ENCODE results near the gene DRICH1. TPM values are rescaled to one million over a fixed set of nuclear protein-coding genes. Genes with fewer than 3 reads are reported as not detected.
A peak's percentile ranks its signal among the peaks of the same experiment; 100 is the strongest.

The DRICH1 gene
- total and polyA plus RNA-seq, 2 of the 13 experiments (the other 11 are each of a cell fraction or from before 2014, with no cell fraction given) = 0.22 to 0.66 TPM

GRCh38 chr22:23675502-23676415 lies 43.6 kb upstream of the DRICH1 start (continued):
- TF ChIP-seq KDM6A (CRISPR knock-in tag; IDR thresholded peaks at IDR 0.05; ENCODE audit: low read depth) = peak; percentile 66
- no peak for TF ChIP-seq HNF4G (IDR thresholded peaks at IDR 0.05; ENCODE audit: borderline replicate concordance, low read depth, low read length)
- TF ChIP-seq HNF4G (CRISPR knock-in tag; IDR thresholded peaks at IDR 0.05; ENCODE audit: borderline replicate concordance, low read depth) = peak; percentile 35; the same call in 1 of the 2 replicates
- TF ChIP-seq HDAC2 (CRISPR knock-in tag; IDR thresholded peaks at IDR 0.05) = peak; percentile 18; the same call in 1 of the 2 replicates
- TF ChIP-seq MATR3 (CRISPR knock-in tag; IDR thresholded peaks at IDR 0.05) = no peak
- peak; percentile 21; the same call in 1 of the 2 replicates for TF ChIP-seq DR1 (CRISPR knock-in tag; IDR thresholded peaks at IDR 0.05)
- peak; percentile 8; the same call in 1 of the 2 replicates for TF ChIP-seq ZNF121 (CRISPR knock-in tag; IDR thresholded peaks at IDR 0.05)
- TF ChIP-seq ZNF772 (CRISPR knock-in tag; IDR thresholded peaks at IDR 0.05) = 0 out of 2 replicates have a peak, but pooled peaks have one; percentile 19
- no peak for TF ChIP-seq ZNF512B (CRISPR knock-in tag; IDR thresholded peaks at IDR 0.05; ENCODE audit: borderline replicate concordance)
- TF ChIP-seq GATA4 (IDR thresholded peaks at IDR 0.05; ENCODE audit: borderline replicate concordance, low read depth) = no peak
- TF ChIP-seq SALL2 (CRISPR knock-in tag; IDR thresholded peaks at IDR 0.05) = 0 out of 2 replicates have a peak, but pooled peaks have one; percentile 22
- peak; percentile 47 for TF ChIP-seq FOSL2 (CRISPR knock-in tag; IDR thresholded peaks at IDR 0.05)
- TF ChIP-seq ZZZ3 (CRISPR knock-in tag; IDR thresholded peaks at IDR 0.05; ENCODE audit: borderline replicate concordance) = no peak
- TF ChIP-seq BCLAF1 (IDR thresholded peaks at IDR 0.05) = no peak
- TF ChIP-seq NFYC (CRISPR knock-in tag; IDR thresholded peaks at IDR 0.05) = no peak
- no peak for TF ChIP-seq ZNF124 (CRISPR knock-in tag; IDR thresholded peaks at IDR 0.05)
- peak; percentile 79; the same call in 1 of the 2 replicates for TF ChIP-seq ZNF501 (CRISPR knock-in tag; IDR thresholded peaks at IDR 0.05)
- TF ChIP-seq AKNA (CRISPR knock-in tag; IDR thresholded peaks at IDR 0.05; ENCODE audit: borderline replicate concordance) = no peak
